Measurements from ENCODE around the gene RUVBL2. TPM values are rescaled to one million over a fixed set of nuclear protein-coding genes. Genes with fewer than 3 reads are reported as not detected.

RUVBL2 gene
- polyA plus RNA-seq, 1 experiment = 221 TPM

GRCh38 chr19:48950159-48950558, 43.5 kb upstream of the RUVBL2 start:
- Histone ChIP-seq H3K4me3 (ENCODE audit: low read depth, low read length) (no peak overlapping the region), H3K27me3 (ENCODE audit: control insufficient read depth, insufficient read depth, low read length) (no peaks in the 10 kb centered on the region; the same call in 1 of the 2 replicates), H3K36me3 (ENCODE audit: control insufficient read depth, insufficient read depth, low read length) (no peaks in the 10 kb centered on the region)
- TF ChIP-seq CTCF (IDR thresholded peaks at IDR 0.05; ENCODE audit: insufficient read depth, low read depth, low read length) = no peak
- DNase-seq (ENCODE audit: low read depth) = no peak
- ChIA-PET POLR2A (no interaction called here), CTCF (interaction anchor here (0.6 to 1.0 kb wide), 2 partner anchors 9 to 17 kb away, joined by 5 to 6 read pairs; partner anchors contain the start of gene DHDH)

- POLR2A ChIA-PET = interaction anchor here (0.6 kb wide), 1 partner anchor 26 kb away, joined by 3 read pairs; no protein-coding TSS in a partner anchor
- no peak for TF ChIP-seq CTCF (IDR thresholded peaks at IDR 0.05; ENCODE audit: insufficient read depth, low read depth, low read length)
- Histone ChIP-seq H3K36me3 (ENCODE audit: control insufficient read depth, insufficient read depth, low read length) (no peaks in the 10 kb centered on the region; the same call in 1 of the 2 replicates), H3K27me3 (ENCODE audit: control insufficient read depth, insufficient read depth, low read length) (no peaks in the 10 kb centered on the region), H3K4me3 (ENCODE audit: low read depth, low read length) (no peak overlapping the region)
- DNase-seq (ENCODE audit: low read depth) = no peak
- CTCF ChIA-PET = no interaction called here
These were observed 42.7 kb upstream of the RUVBL2 start for GRCh38 chr19:48950830-48951519.

- no peak overlapping the region for H3K4me3 ChIP-seq (ENCODE audit: low read depth, low read length)
- ChIA-PET CTCF (no interaction called here), POLR2A (no interaction called here)
- H3K36me3 ChIP-seq (ENCODE audit: control insufficient read depth, insufficient read depth, low read length) = peaks cover 6% of the 10 kb centered on the region; the same call in 1 of the 2 replicates
- TF ChIP-seq CTCF (IDR thresholded peaks at IDR 0.05; ENCODE audit: insufficient read depth, low read depth, low read length) = no peak
- no peaks in the 10 kb centered on the region for H3K27me3 ChIP-seq (ENCODE audit: control insufficient read depth, insufficient read depth, low read length)
- no peak for DNase-seq (ENCODE audit: low read depth)
These were observed 40.5 kb upstream of the RUVBL2 start for GRCh38 chr19:48953141-48953540.

DNA sequence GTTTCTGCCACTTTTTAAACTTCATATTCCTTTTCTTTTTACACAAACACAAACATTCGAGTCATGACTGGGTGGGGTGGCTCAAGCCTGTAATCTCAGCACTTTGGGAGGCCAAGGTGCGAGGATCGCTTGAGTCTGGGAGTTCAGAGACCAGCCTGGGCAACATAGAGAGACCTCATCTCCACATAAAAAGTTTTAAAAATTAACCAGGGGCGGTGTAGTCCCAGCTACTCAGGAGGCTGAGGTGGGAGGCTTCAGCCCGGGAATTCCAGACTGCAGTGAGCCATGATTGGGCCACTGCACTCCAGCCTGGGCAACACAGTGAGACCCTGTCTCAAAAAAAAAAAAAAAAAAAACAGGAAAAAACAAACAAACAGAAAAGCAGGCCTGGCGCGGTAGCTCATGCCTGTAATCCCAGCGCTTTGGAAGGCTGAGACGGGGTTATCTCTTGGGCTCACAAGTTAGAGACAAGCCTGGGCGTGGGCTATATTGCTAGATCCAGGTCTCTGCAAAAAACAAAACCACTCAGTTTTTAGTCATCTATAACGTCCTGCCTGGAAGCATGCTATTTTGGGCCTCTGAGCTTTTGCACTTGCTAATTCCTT, 39.6 kb upstream of the RUVBL2 start:
- ChIA-PET CTCF (interaction anchor here (0.6 to 1.6 kb wide), 3 partner anchors 17 to 122 kb away, joined by 3 to 5 read pairs (median 3); no protein-coding TSS in a partner anchor), POLR2A (interaction anchor here (0.6 kb wide), 2 partner anchors 73 to 82 kb away, joined by 3 to 13 read pairs; no protein-coding TSS in a partner anchor)
- no peak for DNase-seq (ENCODE audit: low read depth)

More for the DNA sequence above, 39.6 kb upstream of the RUVBL2 start:
- H3K27me3 ChIP-seq (ENCODE audit: control insufficient read depth, insufficient read depth, low read length) = no peaks in the 10 kb centered on the region
- no peak for TF ChIP-seq CTCF (IDR thresholded peaks at IDR 0.05; ENCODE audit: insufficient read depth, low read depth, low read length)
- peak overlapping the region; percentile 95 for H3K4me3 ChIP-seq (ENCODE audit: low read depth, low read length)
- H3K36me3 ChIP-seq (ENCODE audit: control insufficient read depth, insufficient read depth, low read length) = peaks cover 6% of the 10 kb centered on the region; the same call in 1 of the 2 replicates

Measured in BJ (cell line).